Psoas muscle (tissue), 8 donors: ENCODE measurements around the gene MIXL1. TPM values are rescaled to one million over a fixed set of nuclear protein-coding genes. Genes with fewer than 3 reads are reported as not detected.

Experiments
- ATAC-seq, 4 donors: fragments of 200-7000 bp; cut with Tn5 transposase; one replicate each; pipeline ENCODE4 v1.9.1; 2020; ENCODE audit warnings: moderate library complexity in 3 of 4, mild to moderate bottlenecking in 2 of 4
- DNase-seq, 2 donors: peaks; one replicate each; pipeline ENCODE4 v3.0.0-alpha.2; 2020
- H3K27ac ChIP-seq: fragments of 200-600 bp; one replicate; pipeline ENCODE4 v1.8.0; 2022
- H3K27me3 ChIP-seq, 3 donors: fragments of 200-600 bp in 1 of 3; one replicate each; pipeline versions ENCODE4 v1.6.1 to v1.8.0; 2013 to 2022; ENCODE audit warnings: low read length in 2 of 3, mild to moderate bottlenecking in 2 of 3, moderate library complexity in 1 of 3; ENCODE audit not compliant: insufficient read depth in 3 of 3
- H3K36me3 ChIP-seq, 2 donors: fragments of 200-600 bp in 1 of 2; one replicate each; pipeline versions ENCODE4 v1.6.1 to v1.8.0; 2013 to 2022; ENCODE audit warnings: low read depth in 1 of 2, mild to moderate bottlenecking in 1 of 2, moderate library complexity in 1 of 2; ENCODE audit not compliant: insufficient read depth in 1 of 2
- H3K4me1 ChIP-seq: fragments of 200-600 bp; one replicate; pipeline ENCODE4 v1.8.0; 2022
- H3K4me3 ChIP-seq: fragments of 200-600 bp; one replicate; pipeline ENCODE4 v1.8.0; 2022; ENCODE audit warnings: mild to moderate bottlenecking
- H3K9me3 ChIP-seq: fragments of 200-600 bp; one replicate; pipeline ENCODE4 v1.8.0; 2022
- WGBS, 3 donors: extraction: QIAGEN DNeasy Blood & Tissue Kit; methylation state at CpG; one replicate each; pipeline versions ENCODE4 v1.1.6 to v1.1.7; 2013; 5-methylcytosine and 5-hydroxymethylcytosine counted together
- intact Hi-C, 2 donors: fragments of 100-400 bp; cut with DNase I; formaldehyde crosslinking; loops; one replicate each; pipeline versions ENCODE4 v1.11.0 to v1.14.2; 2022
- polyA plus RNA-seq, 3 donors: library from polyadenylated mRNA; stranded (reverse); fragments of 200-250 nt; gene quantifications; one replicate each; pipeline ENCODE4 v1.2.3, GENCODE V29; 2013
- total RNA-seq, 4 donors: library from RNA; stranded (reverse); fragmentation: NEBNext Ultra II Directional in 2 of 4; extraction: Animal tissue kit (Norgen Biotek cat#: 25700) in 2 of 4; gene quantifications; one replicate each; pipeline versions ENCODE4 v1.2.1 to v1.2.4, GENCODE V29; 2021 to 2023
- TF ChIP-seq, protein P1 (sequence below): fragments of 200-600 bp; IDR thresholded peaks from one replicate; pipeline ENCODE4 v1.8.0; 2022; ENCODE audit warnings: antibody characterized with exemption
- donor health status: healthy with polysubstance abuse.
- donor health status: DM: no; HTN: no; CAD: no; lungs with moderate emphysema.
- donor health status: Bipolar disorder and iron deficiency.
- donor health status: healthy.
- donor health status: DM: yes; HTN: yes; CAD: no.
- donor health status: DM: no; HTN: no; CAD: no.
- donor health status: DM: no; HTN: no; CAD: no.
- donor health status: DM: yes; HTN: yes; CAD: no.

Gene MIXL1
- total and polyA plus RNA-seq, 7 donors: 0.01 TPM; not detected in 6

DNA sequence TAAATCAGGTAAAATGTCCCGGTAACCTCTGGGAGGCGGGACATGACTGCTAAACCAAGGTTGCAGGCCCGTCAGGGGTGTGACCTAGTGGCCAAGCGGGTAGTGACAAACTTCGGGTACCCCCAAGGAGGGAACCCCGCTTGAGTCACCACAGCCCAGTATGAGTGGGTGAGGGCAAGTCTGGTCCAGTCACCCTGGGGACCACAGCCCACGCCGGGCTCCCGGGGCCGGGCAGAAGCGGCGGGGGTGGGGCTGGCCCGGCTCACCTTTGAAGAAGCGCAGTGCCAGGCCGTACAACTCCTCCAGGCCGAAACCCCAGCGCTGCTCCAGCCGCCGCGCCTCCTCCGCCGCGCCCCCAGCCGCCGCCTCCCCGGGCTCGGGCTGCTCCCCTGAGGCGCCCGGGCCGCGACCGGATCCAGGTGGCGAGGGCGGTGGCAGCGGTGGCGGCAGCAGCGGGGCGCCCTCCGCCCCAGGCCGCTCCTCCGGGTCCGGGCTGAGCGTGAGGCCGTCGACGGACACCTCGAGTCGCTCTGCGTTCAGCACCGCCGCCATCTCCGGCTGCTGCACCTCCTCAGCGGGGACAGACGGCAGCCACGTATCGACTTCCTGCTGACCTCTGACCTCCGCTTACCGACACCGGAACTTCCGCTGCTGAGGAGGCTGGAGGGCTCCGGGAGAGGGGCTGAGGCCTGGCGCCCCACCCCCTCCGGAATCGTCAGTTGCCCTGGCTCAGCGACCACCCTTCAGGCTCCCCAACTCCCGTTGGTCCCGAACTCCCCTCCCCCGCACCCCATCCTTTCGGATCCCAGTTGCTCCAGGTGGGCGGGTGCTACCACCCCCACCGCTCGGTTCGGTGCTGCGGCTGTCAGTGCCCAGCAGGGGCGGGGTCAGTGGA is 37.1 kb upstream of the MIXL1 start, which contains the start of gene ACBD3:
Gene ACBD3 (minus strand): TSS at position 618 of the 895 bp plus-strand sequence. CDS start 66 bp downstream, at position 552.
- peak within 1 kb of the TSS; percentile 72 for H3K4me3 ChIP-seq
- no peaks in the 10 kb centered on the region for H3K27me3 ChIP-seq
- no peaks in the 10 kb centered on the region for H3K9me3 ChIP-seq
- H3K27ac ChIP-seq: peak within 1 kb of the TSS; percentile 90
- ATAC-seq (peak; percentile 95 to 99 (median 97)), DNase-seq (peak; percentile 85 to 93)
- H3K36me3 ChIP-seq: peaks cover 0 to 12% of the 10 kb centered on the region in 2 donors
- intact Hi-C loops: no loop called here
- peaks cover 39% of the 10 kb centered on the region for H3K4me1 ChIP-seq
- 0 to 1% (median 0%) methylated on average over 38 to 75 of the region's 75 CpGs for WGBS, 3 donors
- TF ChIP-seq, protein P1, sequence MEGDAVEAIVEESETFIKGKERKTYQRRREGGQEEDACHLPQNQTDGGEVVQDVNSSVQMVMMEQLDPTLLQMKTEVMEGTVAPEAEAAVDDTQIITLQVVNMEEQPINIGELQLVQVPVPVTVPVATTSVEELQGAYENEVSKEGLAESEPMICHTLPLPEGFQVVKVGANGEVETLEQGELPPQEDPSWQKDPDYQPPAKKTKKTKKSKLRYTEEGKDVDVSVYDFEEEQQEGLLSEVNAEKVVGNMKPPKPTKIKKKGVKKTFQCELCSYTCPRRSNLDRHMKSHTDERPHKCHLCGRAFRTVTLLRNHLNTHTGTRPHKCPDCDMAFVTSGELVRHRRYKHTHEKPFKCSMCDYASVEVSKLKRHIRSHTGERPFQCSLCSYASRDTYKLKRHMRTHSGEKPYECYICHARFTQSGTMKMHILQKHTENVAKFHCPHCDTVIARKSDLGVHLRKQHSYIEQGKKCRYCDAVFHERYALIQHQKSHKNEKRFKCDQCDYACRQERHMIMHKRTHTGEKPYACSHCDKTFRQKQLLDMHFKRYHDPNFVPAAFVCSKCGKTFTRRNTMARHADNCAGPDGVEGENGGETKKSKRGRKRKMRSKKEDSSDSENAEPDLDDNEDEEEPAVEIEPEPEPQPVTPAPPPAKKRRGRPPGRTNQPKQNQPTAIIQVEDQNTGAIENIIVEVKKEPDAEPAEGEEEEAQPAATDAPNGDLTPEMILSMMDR: no peak

DNA sequence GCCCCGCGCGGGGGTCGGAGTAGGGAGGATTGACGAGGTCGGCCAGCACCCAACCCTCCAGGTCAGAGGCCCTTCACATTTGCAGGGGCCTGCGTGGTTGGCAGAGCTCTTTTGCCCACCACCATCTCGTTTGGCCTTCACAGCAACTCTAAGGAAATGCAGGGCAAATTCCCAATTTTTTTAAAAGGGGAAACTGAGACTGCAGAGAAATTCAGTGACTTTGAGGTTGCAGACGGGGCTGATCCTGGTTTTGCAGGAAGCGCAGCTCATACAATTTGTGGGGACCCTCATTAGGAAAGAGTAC is 36.5 kb upstream of the MIXL1 start:
- 6 to 9% (median 6%) methylated on average over 10 of the region's 10 CpGs for WGBS, 3 donors
- Histone ChIP-seq H3K4me3 (peak overlapping the region; percentile 72), H3K27ac (peak overlapping the region; percentile 90), H3K36me3 (peaks cover 0 to 12% of the 10 kb centered on the region in 2 donors), H3K4me1 (peaks cover 33% of the 10 kb centered on the region), H3K27me3 (no peaks in the 10 kb centered on the region), H3K9me3 (no peaks in the 10 kb centered on the region)
- no peak for ATAC-seq
- intact Hi-C loops: no loop called here
- DNase-seq: no peak
- TF ChIP-seq, protein P1: no peak

- TF ChIP-seq, protein P1: no peak
- WGBS, 3 donors: 82 to 91% (median 89%) methylated on average over 7 of the region's 7 CpGs
- H3K4me3 ChIP-seq: peak overlapping the region; percentile 72
- H3K9me3 ChIP-seq: no peaks in the 10 kb centered on the region
- no peaks in the 10 kb centered on the region for H3K27me3 ChIP-seq
- H3K27ac ChIP-seq: peak overlapping the region; percentile 90
- H3K36me3 ChIP-seq: peaks cover 0 to 12% of the 10 kb centered on the region in 2 donors
- no peak for DNase-seq
- intact Hi-C loops: no loop called here
- ATAC-seq: no peak
- peaks cover 29% of the 10 kb centered on the region for H3K4me1 ChIP-seq
Observed at GRCh38 chr1:226187380-226187779, 36.1 kb upstream of the MIXL1 start.

DNA sequence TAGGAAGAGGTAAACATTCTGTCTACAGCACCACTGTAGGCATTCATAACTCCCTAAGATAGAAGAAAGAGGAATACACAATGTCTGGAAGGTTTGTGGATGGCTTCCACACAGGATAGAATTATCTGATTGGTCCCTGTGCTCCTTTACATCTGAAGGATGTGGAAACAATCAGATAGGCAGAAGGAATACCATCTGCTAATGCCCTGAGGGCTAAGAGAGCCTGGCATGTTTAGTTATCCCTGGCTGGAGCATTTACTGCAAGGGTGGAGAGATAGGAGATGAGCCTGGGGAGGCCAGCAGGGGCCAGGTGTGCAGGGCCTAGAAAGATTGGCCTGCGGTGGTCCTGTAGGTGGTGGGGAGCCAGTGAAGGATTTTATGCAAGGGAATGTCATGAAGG is 28.3 kb upstream of the MIXL1 start:
- intact Hi-C loops: loop anchor here in 1 of 2 donors (2.0 kb wide), 1 partner anchor 66 kb away; no protein-coding TSS in a partner anchor
- no peaks in the 10 kb centered on the region for H3K36me3 ChIP-seq
- DNase-seq: no peak
- H3K27ac ChIP-seq: no peak overlapping the region
- ATAC-seq: no peak
- no peak overlapping the region for H3K4me3 ChIP-seq
- TF ChIP-seq, protein P1: no peak
- H3K27me3 ChIP-seq: no peaks in the 10 kb centered on the region
- no peaks in the 10 kb centered on the region for H3K9me3 ChIP-seq
- 76 to 88% (median 84%) methylated on average over 1 of the region's 1 CpG for WGBS, 3 donors
- no peaks in the 10 kb centered on the region for H3K4me1 ChIP-seq
